ENCODE results near the gene RPS27. TPM values are rescaled to one million over a fixed set of nuclear protein-coding genes. Genes with fewer than 3 reads are reported as not detected.

The RPS27 gene
- total and polyA plus RNA-seq, 10 of the 15 experiments (the other 5 are each of a cell fraction or from before 2014, with no cell fraction given), result 2,708 to 14,234 (median 8,874) TPM

- TF ChIP-seq, protein P1, sequence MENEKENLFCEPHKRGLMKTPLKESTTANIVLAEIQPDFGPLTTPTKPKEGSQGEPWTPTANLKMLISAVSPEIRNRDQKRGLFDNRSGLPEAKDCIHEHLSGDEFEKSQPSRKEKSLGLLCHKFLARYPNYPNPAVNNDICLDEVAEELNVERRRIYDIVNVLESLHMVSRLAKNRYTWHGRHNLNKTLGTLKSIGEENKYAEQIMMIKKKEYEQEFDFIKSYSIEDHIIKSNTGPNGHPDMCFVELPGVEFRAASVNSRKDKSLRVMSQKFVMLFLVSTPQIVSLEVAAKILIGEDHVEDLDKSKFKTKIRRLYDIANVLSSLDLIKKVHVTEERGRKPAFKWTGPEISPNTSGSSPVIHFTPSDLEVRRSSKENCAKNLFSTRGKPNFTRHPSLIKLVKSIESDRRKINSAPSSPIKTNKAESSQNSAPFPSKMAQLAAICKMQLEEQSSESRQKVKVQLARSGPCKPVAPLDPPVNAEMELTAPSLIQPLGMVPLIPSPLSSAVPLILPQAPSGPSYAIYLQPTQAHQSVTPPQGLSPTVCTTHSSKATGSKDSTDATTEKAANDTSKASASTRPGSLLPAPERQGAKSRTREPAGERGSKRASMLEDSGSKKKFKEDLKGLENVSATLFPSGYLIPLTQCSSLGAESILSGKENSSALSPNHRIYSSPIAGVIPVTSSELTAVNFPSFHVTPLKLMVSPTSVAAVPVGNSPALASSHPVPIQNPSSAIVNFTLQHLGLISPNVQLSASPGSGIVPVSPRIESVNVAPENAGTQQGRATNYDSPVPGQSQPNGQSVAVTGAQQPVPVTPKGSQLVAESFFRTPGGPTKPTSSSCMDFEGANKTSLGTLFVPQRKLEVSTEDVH (IDR thresholded peaks at IDR 0.05; ENCODE audit: low read depth, partially characterized antibody), result no peak
- 0 out of 2 replicates have a peak, but pooled peaks have one; percentile 49 for TF ChIP-seq SMAD5 (IDR thresholded peaks at IDR 0.05; ENCODE audit: low read depth)
- TF ChIP-seq EP300 (IDR thresholded peaks at IDR 0.05; ENCODE audit: borderline replicate concordance in 1 of 2, control insufficient read depth in 1 of 2, low read depth in 2 of 2, low read length in 2 of 2), result no peak
- TF ChIP-seq, protein P2, sequence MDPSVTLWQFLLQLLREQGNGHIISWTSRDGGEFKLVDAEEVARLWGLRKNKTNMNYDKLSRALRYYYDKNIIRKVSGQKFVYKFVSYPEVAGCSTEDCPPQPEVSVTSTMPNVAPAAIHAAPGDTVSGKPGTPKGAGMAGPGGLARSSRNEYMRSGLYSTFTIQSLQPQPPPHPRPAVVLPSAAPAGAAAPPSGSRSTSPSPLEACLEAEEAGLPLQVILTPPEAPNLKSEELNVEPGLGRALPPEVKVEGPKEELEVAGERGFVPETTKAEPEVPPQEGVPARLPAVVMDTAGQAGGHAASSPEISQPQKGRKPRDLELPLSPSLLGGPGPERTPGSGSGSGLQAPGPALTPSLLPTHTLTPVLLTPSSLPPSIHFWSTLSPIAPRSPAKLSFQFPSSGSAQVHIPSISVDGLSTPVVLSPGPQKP (IDR thresholded peaks at IDR 0.05; ENCODE audit: low read depth, low read length), result no peak
- no peak for TF ChIP-seq SREBF1 (IDR thresholded peaks at IDR 0.05; ENCODE audit: low read length)
- no peak; a peak in 1 of 4 replicates for TF ChIP-seq IKZF2 (IDR thresholded peaks at IDR 0.05)
- TF ChIP-seq SMAD1 (IDR thresholded peaks at IDR 0.05; ENCODE audit: low read depth, partially characterized antibody), result no peak
- TF ChIP-seq MEF2A (IDR thresholded peaks at IDR 0.05; ENCODE audit: insufficient read depth, low read depth, low read length), result no peak
- TF ChIP-seq, protein P3, sequence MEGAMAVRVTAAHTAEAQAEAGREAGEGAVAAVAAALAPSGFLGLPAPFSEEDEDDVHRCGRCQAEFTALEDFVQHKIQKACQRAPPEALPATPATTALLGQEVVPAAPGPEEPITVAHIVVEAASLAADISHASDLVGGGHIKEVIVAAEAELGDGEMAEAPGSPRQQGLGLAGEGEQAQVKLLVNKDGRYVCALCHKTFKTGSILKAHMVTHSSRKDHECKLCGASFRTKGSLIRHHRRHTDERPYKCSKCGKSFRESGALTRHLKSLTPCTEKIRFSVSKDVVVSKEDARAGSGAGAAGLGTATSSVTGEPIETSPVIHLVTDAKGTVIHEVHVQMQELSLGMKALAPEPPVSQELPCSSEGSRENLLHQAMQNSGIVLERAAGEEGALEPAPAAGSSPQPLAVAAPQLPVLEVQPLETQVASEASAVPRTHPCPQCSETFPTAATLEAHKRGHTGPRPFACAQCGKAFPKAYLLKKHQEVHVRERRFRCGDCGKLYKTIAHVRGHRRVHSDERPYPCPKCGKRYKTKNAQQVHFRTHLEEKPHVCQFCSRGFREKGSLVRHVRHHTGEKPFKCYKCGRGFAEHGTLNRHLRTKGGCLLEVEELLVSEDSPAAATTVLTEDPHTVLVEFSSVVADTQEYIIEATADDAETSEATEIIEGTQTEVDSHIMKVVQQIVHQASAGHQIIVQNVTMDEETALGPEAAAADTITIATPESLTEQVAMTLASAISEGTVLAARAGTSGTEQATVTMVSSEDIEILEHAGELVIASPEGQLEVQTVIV (IDR thresholded peaks at IDR 0.05; ENCODE audit: borderline replicate concordance, partially characterized antibody), result no peak
- TF ChIP-seq SKIL (IDR thresholded peaks at IDR 0.05; ENCODE audit: low read depth, poor library complexity, severe bottlenecking), result peak; percentile 62
- no peak for TF ChIP-seq CREM (IDR thresholded peaks at IDR 0.05; ENCODE audit: low read depth)
- TF ChIP-seq NR2C2 (IDR thresholded peaks at IDR 0.05; ENCODE audit: borderline replicate concordance, control insufficient read depth, insufficient read length, low read depth), result no peak
- no peak for TF ChIP-seq FOXM1 (IDR thresholded peaks at IDR 0.05; ENCODE audit: low read depth, low read length)
- peak in 1 of 2 experiments; percentile 32; a peak in 1 of 3 replicates for TF ChIP-seq EGR1 (IDR thresholded peaks at IDR 0.05; ENCODE audit: borderline replicate concordance in 1 of 2, low read depth in 2 of 2, low read length in 2 of 2)
- no peak for TF ChIP-seq MYB (IDR thresholded peaks at IDR 0.05; ENCODE audit: borderline replicate concordance, low read depth, low read length)
- 0 out of 2 replicates have a peak, but pooled peaks have one; percentile 11 for TF ChIP-seq TCF12 (IDR thresholded peaks at IDR 0.05; ENCODE audit: low read depth, low read length)
- no peak for TF ChIP-seq BHLHE40 (IDR thresholded peaks at IDR 0.05; ENCODE audit: borderline replicate concordance in 1 of 2, low read depth in 2 of 2, low read length in 1 of 2)
- 0 out of 2 replicates have a peak, but pooled peaks have one; percentile 19 for TF ChIP-seq CHD1 (IDR thresholded peaks at IDR 0.05; ENCODE audit: low read depth, low read length)
- peak in 1 of 2 experiments; percentile 88; a peak in 2 of 4 replicates for TF ChIP-seq ETV6 (conservative IDR thresholded peaks at IDR 0.05 in 1 of 2, IDR thresholded peaks at IDR 0.05 in 1 of 2; ENCODE audit: borderline replicate concordance in 1 of 2, low read depth in 1 of 2)
- TF ChIP-seq LARP7 (IDR thresholded peaks at IDR 0.05), result no peak
Observed at GRCh38 chr1:153945131-153945794, 45.3 kb upstream of the RPS27 start (continued).
